HepG2 (cell line): ENCODE results near the gene RAG2.

Experiments used
- HNRNPLL ChIP-seq: fragments of 200-400 bp; formaldehyde crosslinking; IDR thresholded peaks from 2 replicates; pipeline ENCODE4 v1.6.1; 2017; ENCODE audit warnings: mild to moderate bottlenecking, low read depth, low read length; ENCODE audit not compliant: poor library complexity, severe bottlenecking
- KDM5A ChIP-seq: fragments of 200-600 bp; sonication (generic); IDR thresholded peaks from 2 replicates; pipeline ENCODE4 v1.7.0; 2018; ENCODE audit warnings: antibody characterized with exemption, mild to moderate bottlenecking, low read length, borderline replicate concordance
- MAZ ChIP-seq, 2 experiments: sonication (generic) in 1 of 2; formaldehyde crosslinking in 1 of 2; IDR thresholded peaks; 2 replicates each; pipeline versions ENCODE4 v1.5.0 to v1.6.1; 2012 to 2020; ENCODE audit warnings: low read depth in 2 of 2, mild to moderate bottlenecking in 2 of 2, borderline replicate concordance in 1 of 2, improper control_type of control experiment in 1 of 2, low read length in 1 of 2, missing genetic modification reagents in 1 of 2, moderate library complexity in 1 of 2
- NFYB ChIP-seq: sonication (generic); formaldehyde crosslinking; IDR thresholded peaks from 2 replicates; pipeline ENCODE4 v1.4.0; 2020; ENCODE audit warnings: missing genetic modification reagents
- POLR2A ChIP-seq, 2 experiments: IDR thresholded peaks; 2 replicates each; pipeline ENCODE4 v1.6.1; 2011; ENCODE audit warnings: low read depth in 2 of 2, low read length in 2 of 2, mild to moderate bottlenecking in 1 of 2, moderate library complexity in 1 of 2; ENCODE audit not compliant: insufficient read depth in 1 of 2
- SAFB2 ChIP-seq: sonication (generic); formaldehyde crosslinking; IDR thresholded peaks from 2 replicates; pipeline ENCODE4 v1.5.1; 2020; ENCODE audit warnings: missing genetic modification reagents, low read depth, mild to moderate bottlenecking, borderline replicate concordance
- SOX6 ChIP-seq, 2 experiments: fragments of 450-650 bp in 1 of 2; sonication (generic) in 1 of 2; formaldehyde crosslinking in 1 of 2; IDR thresholded peaks; 2 replicates each; pipeline versions ENCODE4 v1.4.0 to v1.6.1; 2017 to 2020; ENCODE audit warnings: antibody characterized with exemption in 1 of 2, mild to moderate bottlenecking in 1 of 2, missing genetic modification reagents in 1 of 2
- TCF7 ChIP-seq: sonication (generic); IDR thresholded peaks from 2 replicates; pipeline ENCODE4 v1.6.1; 2016; ENCODE audit warnings: antibody characterized with exemption, low read depth
- ZBTB44 ChIP-seq: sonication (generic); formaldehyde crosslinking; IDR thresholded peaks from 2 replicates; pipeline ENCODE4 v1.4.0; 2020; ENCODE audit warnings: missing genetic modification reagents
- ZFP91 ChIP-seq: sonication (generic); formaldehyde crosslinking; IDR thresholded peaks from 2 replicates; pipeline ENCODE4 v1.9.0; 2022; ENCODE audit warnings: missing genetic modification reagents, mild to moderate bottlenecking, borderline replicate concordance
- ZNF3 ChIP-seq: IDR thresholded peaks from 2 replicates; pipeline ENCODE4 v1.7.0; 2017; ENCODE audit warnings: inconsistent platforms
- ZNF740 ChIP-seq: sonication (generic); formaldehyde crosslinking; IDR thresholded peaks from 2 replicates; pipeline ENCODE4 v1.4.0; 2020; ENCODE audit warnings: missing genetic modification reagents
- ZNF883 ChIP-seq: sonication (generic); formaldehyde crosslinking; IDR thresholded peaks from 2 replicates; pipeline ENCODE4 v1.5.1; 2020; ENCODE audit warnings: mild to moderate bottlenecking, missing genetic modification reagents; ENCODE audit errors: not compliant biosample characterization
- TF ChIP-seq, protein P1 (sequence below): sonication (generic); formaldehyde crosslinking; IDR thresholded peaks from 2 replicates; pipeline ENCODE4 v1.5.0; 2020; ENCODE audit warnings: mild to moderate bottlenecking, missing genetic modification reagents, moderate library complexity

DNA sequence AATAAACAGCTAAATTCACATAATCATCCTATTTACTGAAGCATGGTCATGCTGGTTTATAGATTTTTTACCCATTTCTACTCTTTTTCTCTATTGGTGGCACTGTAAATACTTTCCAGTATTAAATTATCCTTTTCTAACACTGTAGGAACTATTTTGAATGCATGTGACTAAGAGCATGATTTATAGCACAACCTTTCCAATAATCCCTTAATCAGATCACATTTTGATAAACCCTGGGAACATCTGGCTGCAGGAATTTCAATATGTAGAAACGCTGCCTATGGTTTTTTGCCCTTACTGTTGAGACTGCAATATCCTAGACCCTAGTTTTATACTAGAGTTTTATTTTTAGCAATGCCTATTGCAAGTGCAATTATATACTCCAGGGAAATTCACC lies 19.6 kb downstream of the RAG2 start:
- TF ChIP-seq, protein P1, sequence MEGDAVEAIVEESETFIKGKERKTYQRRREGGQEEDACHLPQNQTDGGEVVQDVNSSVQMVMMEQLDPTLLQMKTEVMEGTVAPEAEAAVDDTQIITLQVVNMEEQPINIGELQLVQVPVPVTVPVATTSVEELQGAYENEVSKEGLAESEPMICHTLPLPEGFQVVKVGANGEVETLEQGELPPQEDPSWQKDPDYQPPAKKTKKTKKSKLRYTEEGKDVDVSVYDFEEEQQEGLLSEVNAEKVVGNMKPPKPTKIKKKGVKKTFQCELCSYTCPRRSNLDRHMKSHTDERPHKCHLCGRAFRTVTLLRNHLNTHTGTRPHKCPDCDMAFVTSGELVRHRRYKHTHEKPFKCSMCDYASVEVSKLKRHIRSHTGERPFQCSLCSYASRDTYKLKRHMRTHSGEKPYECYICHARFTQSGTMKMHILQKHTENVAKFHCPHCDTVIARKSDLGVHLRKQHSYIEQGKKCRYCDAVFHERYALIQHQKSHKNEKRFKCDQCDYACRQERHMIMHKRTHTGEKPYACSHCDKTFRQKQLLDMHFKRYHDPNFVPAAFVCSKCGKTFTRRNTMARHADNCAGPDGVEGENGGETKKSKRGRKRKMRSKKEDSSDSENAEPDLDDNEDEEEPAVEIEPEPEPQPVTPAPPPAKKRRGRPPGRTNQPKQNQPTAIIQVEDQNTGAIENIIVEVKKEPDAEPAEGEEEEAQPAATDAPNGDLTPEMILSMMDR (CRISPR knock-in tag) = no peak
- no peak for TF ChIP-seq KDM5A
- no peak for TF ChIP-seq MAZ (IDR thresholded peaks at IDR 0.05; ENCODE audit: borderline replicate concordance, low read depth, low read length)
- TF ChIP-seq MAZ (CRISPR knock-in tag; IDR thresholded peaks at IDR 0.05; ENCODE audit: low read depth) = no peak
- TF ChIP-seq ZFP91 (CRISPR knock-in tag) = no peak
- TF ChIP-seq SOX6 (IDR thresholded peaks at IDR 0.05) = no peak
- no peak for TF ChIP-seq SOX6 (CRISPR knock-in tag; IDR thresholded peaks at IDR 0.05)
- TF ChIP-seq NFYB (CRISPR knock-in tag) = no peak
- TF ChIP-seq ZNF740 (CRISPR knock-in tag) = no peak
- no peak for TF ChIP-seq POLR2A (IDR thresholded peaks at IDR 0.05; ENCODE audit: insufficient read depth in 1 of 2, low read depth in 2 of 2, low read length in 2 of 2)
- no peak for TF ChIP-seq ZNF3 (CRISPR knock-in tag)
- no peak for TF ChIP-seq TCF7
- no peak for TF ChIP-seq HNRNPLL
- no peak for TF ChIP-seq ZBTB44 (CRISPR knock-in tag)
- TF ChIP-seq SAFB2 (CRISPR knock-in tag) = no peak
- no peak for TF ChIP-seq ZNF883 (CRISPR knock-in tag)
